Mesodermal cell (in vitro differentiated cells): ENCODE measurements around the gene ADGRD2.

Experiments used
- H3K27ac ChIP-seq: 2 replicates; pipeline ENCODE4 v1.7.0; 2013; ENCODE audit warnings: mild to moderate bottlenecking, low read depth, low read length, moderate library complexity; ENCODE audit not compliant: severe bottlenecking
- H3K36me3 ChIP-seq: 2 replicates; pipeline ENCODE4 v1.7.1; 2013; ENCODE audit warnings: mild to moderate bottlenecking, low read length, moderate library complexity; ENCODE audit not compliant: control insufficient read depth, insufficient read depth
- H3K4me1 ChIP-seq: one replicate; pipeline ENCODE4 v1.7.1; 2013; ENCODE audit warnings: mild to moderate bottlenecking, low read length; ENCODE audit not compliant: insufficient read depth, control insufficient read depth, poor library complexity, severe bottlenecking
- H3K4me3 ChIP-seq: 2 replicates; pipeline ENCODE4 v1.7.0; 2013; ENCODE audit warnings: low read length, control low read depth, mild to moderate bottlenecking; ENCODE audit not compliant: insufficient read depth, poor library complexity, severe bottlenecking; ENCODE audit errors: extremely low read depth
- H3K9me3 ChIP-seq: 2 replicates; pipeline ENCODE4 v1.7.1; 2013; ENCODE audit warnings: mild to moderate bottlenecking, low read length, moderate library complexity; ENCODE audit not compliant: control insufficient read depth
- WGBS, 2 experiments: methylation state at CpG; one replicate each; pipeline ENCODE4 v1.1.5; 2013; ENCODE audit warnings: missing lambda C conversion rate in 2 of 2; ENCODE audit not compliant: insufficient coverage in 2 of 2; 5-methylcytosine and 5-hydroxymethylcytosine counted together

The ADGRD2 gene

DNA sequence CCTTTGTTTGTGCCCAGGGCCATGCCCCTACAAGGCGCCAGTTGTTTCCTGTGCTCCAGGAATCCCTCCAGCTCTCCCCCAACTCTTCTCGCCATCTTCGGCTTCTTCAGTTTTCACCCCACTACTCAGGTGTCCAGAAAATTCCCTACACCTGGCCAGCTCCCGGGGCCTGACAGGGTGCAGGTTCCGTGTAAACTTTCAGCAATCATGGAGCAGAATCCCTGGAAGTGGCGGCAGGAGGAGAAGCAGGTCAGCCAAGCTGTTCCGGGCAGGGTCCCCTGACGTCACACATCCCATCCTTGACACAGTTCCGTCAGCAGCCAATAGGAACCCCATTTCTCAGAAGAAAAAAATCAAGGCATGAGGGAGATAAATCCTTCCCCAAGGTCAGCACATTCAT, 12.2 kb upstream of the ADGRD2 start:
- Histone ChIP-seq H3K36me3 (no peaks in the 10 kb centered on the region), H3K9me3 (no peaks in the 10 kb centered on the region), H3K4me3 (no peak overlapping the region), H3K27ac (no peak overlapping the region), H3K4me1 (no peaks in the 10 kb centered on the region)
- WGBS, 2 experiments: 88 to 90% methylated on average over 6 to 8 of the region's 9 CpGs

DNA sequence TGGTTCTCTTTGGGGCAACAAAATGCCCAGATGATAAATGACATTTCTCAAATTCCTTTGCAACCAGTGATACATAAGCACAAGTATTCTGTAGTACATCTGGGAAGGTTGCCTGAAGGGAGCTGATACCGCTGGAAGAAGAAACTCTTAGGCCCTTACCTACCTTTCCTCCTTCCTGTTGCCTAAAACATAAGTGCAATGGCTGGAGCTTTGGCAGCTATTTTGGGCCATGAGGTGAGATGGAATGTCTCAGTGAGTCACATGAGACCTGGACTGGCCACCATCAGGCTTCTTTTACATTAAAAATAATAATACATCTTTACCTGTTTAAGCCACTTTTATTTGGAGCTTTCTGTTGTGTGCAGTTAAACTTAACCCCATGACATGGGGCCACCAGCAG, 11.2 kb upstream of the ADGRD2 start:
- Histone ChIP-seq H3K4me3 (no peak overlapping the region), H3K36me3 (no peaks in the 10 kb centered on the region)
- WGBS, 2 experiments: no CpG with 5 or more reads among the region's 1 CpG

DNA sequence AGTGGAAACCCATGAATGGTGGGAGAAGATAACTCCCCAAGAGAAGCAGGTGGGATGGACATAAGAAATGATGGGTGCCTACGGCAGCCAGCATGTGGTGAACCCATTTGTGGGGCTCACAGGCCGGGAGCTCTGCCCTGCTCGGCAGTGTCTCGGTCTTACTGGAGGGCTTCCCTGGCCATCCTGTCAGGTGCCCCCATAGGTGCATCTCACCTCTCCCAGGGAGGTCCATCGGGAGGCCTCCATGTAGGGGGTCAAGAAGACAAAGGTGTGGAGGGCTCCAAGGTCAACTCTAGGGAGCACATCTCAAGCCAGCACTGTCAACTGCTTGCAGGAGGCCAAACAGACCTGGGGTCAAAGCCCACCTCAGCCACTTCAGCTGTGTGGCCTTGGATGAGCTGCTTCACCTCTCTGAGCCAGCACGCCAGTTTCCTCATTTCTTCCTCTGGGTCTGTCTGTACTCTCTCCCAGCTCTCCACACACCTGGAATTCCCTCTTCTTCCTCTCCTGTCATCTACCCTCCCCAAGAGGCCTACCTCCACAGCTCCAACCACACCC, 10.5 kb upstream of the ADGRD2 start:
- Histone ChIP-seq H3K9me3 (no peaks in the 10 kb centered on the region), H3K36me3 (no peaks in the 10 kb centered on the region), H3K4me3 (no peak overlapping the region), H3K27ac (no peak overlapping the region), H3K4me1 (no peaks in the 10 kb centered on the region)
- WGBS, 2 experiments: 90 to 98% methylated on average over 5 to 6 of the region's 6 CpGs

More for the DNA sequence above, 11.2 kb upstream of the ADGRD2 start:
- Histone ChIP-seq H3K27ac (no peak overlapping the region), H3K9me3 (no peaks in the 10 kb centered on the region), H3K4me1 (no peaks in the 10 kb centered on the region)

DNA sequence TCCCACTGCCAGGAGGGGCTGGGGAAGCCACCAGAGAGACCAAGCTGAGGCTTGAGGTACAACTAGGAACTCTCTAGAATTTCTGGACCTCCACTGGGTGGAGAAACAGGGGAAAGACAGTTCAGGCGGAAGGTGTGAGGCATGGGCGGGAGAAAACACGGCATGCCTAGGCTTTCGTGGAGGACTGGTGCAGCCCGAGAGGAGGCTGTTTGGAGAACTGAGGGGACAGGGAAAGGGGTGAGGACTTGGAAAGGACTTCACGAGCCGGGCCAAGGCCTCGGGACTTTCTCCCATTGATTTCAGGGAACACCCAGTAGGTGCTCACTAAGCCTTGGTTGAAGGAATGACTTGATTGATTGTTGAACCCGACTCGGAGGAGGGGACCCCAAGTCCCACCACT, 9.5 kb upstream of the ADGRD2 start:
- H3K27ac ChIP-seq: no peak overlapping the region
- WGBS, 2 experiments: 82 to 91% methylated on average over 8 to 10 of the region's 10 CpGs
- no peaks in the 10 kb centered on the region for H3K36me3 ChIP-seq
- no peaks in the 10 kb centered on the region for H3K4me1 ChIP-seq
- H3K4me3 ChIP-seq: no peak overlapping the region
- no peaks in the 10 kb centered on the region for H3K9me3 ChIP-seq

DNA sequence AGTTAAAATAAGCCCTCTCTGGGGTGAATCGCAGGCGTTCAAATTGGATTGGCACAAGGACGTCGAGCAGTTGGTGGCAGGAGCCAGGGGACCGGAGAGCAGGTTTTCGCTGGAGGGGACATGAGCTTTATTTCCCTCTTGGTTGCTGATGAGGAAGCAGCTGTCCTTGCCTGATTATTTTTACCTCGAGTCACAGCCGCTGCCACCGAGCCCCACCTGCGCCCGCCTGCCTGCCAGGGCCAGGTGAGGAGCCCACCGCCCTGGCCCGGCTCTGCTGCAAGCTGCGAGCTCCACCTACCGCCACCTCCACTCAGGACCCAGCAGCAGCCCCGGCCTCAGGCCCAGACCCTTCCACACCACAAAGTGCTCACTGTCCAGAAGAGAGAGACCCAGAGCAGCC, 9.0 kb upstream of the ADGRD2 start:
- H3K27ac ChIP-seq: no peak overlapping the region
- no peaks in the 10 kb centered on the region for H3K9me3 ChIP-seq
- no peaks in the 10 kb centered on the region for H3K36me3 ChIP-seq
- 92 to 97% methylated on average over 11 to 12 of the region's 16 CpGs for WGBS, 2 experiments
- H3K4me3 ChIP-seq: no peak overlapping the region
- no peaks in the 10 kb centered on the region for H3K4me1 ChIP-seq

DNA sequence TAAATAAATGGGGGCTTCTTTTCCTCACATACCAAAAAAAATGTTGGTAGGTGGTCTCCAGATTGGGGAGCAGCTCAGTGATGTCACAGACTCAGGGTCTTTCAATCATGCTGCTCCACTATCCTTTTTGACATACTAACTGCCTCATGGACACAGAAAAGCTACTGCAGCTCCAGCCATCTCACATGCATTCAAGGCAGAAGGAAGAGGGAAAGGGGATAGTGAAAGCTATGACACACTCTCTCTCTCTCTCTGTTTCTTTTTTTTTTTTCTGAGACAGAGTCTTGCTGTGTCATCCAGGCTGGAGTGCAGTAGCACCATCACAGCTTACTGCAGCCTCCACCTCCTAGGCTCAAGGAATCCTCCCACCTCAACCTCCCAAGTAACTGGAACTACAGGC, 7.9 kb upstream of the ADGRD2 start:
- no peaks in the 10 kb centered on the region for H3K36me3 ChIP-seq
- no peaks in the 10 kb centered on the region for H3K9me3 ChIP-seq
- H3K4me3 ChIP-seq: no peak overlapping the region
- H3K4me1 ChIP-seq: no peaks in the 10 kb centered on the region
- no peak overlapping the region for H3K27ac ChIP-seq

DNA sequence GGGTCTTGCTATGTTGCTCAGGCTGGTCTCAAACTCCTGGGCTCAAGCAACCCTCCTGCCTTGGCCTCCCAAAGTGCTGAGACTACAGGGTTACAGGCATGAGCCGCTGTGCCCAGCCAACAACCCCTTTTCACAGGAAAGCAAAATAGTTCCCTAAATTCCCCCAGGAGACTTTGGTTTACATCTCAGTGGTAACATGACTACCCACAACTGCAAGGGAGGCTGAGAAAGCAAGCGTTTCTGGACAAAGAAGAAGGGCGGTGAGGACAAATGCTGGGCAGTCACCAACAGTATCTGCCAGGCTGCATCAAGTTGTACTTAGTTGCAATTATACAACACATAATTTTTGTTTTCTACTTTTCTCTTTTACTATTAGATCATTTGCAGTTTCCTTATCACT, 7.4 kb upstream of the ADGRD2 start:
- Histone ChIP-seq H3K36me3 (no peaks in the 10 kb centered on the region), H3K4me1 (no peaks in the 10 kb centered on the region), H3K9me3 (no peaks in the 10 kb centered on the region), H3K27ac (no peak overlapping the region), H3K4me3 (no peak overlapping the region)
- WGBS, 2 experiments: 88 to 100% methylated on average over 2 to 3 of the region's 3 CpGs

DNA sequence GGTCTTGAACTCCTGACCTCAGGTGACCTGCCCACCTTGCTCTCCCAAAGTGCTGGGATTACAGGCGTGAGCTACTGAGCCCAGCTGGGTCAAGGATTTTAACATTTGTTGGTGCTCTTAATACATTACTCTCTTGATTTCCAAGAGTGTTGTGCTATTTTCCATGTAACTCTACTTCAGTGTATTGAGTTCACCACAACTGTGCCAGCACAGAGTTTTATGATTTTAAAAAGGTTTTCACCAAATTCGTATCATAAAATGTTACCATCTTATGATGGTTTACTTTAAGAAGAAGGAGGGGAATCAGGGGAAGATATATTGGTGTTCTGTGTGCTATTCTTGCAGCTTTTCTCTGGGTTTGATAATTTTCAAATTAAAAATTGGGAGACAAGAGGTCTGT, 6.6 kb upstream of the ADGRD2 start:
- Histone ChIP-seq H3K4me3 (no peak overlapping the region), H3K36me3 (no peaks in the 10 kb centered on the region), H3K4me1 (no peaks in the 10 kb centered on the region), H3K27ac (no peak overlapping the region), H3K9me3 (no peaks in the 10 kb centered on the region)
- WGBS, 2 experiments: 100% methylated on average over 1 of the region's 2 CpGs; no CpG with 5 or more reads in 1 of the 2 experiments

DNA sequence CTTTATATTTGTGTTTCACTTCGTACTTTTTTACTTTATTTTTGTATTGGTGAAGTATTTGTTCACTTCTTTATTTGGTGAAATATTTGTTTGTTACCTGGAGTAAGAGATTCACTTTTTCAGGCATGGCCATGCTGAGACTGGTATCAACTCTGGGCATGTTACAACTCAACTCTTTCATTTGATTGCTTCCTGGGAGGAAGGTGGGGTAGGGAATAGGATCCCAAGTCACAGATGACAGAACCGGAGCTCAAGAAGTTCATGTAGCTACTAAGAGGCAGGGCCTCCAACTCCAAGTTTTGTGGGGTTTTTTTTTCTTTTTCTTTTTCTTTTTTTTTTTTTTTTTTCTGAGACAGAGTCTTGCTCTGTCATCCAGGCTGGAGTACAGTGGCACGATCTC, 6.1 kb upstream of the ADGRD2 start:
- H3K27ac ChIP-seq: no peak overlapping the region
- no CpG with 5 or more reads among the region's 3 CpGs for WGBS, 2 experiments
- no peak overlapping the region for H3K4me3 ChIP-seq
- H3K36me3 ChIP-seq: no peaks in the 10 kb centered on the region
- H3K4me1 ChIP-seq: no peaks in the 10 kb centered on the region
- no peaks in the 10 kb centered on the region for H3K9me3 ChIP-seq

DNA sequence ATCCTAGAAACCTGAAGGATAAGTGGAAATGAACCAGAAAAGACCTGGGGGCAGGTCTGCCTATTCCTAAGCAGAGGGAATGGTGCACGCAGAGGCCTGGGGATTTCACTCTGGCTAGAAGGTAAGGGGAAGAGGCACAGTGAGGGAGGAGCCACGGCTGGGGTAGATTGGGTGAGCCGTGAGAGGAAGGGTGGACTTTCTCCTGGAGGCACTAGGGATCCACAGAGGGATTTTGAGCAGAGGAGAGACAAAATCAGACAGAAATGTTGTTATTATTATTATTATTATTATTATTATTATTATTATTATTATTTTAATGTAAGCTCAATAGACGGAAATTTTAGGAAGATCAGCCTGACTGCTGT, 3.0 kb upstream of the ADGRD2 start:
- H3K9me3 ChIP-seq: no peaks in the 10 kb centered on the region
- 75 to 81% methylated on average over 1 to 3 of the region's 4 CpGs for WGBS, 2 experiments
- peaks cover 6% of the 10 kb centered on the region for H3K4me1 ChIP-seq
- no peak overlapping the region for H3K27ac ChIP-seq
- H3K36me3 ChIP-seq: no peaks in the 10 kb centered on the region
- no peak overlapping the region for H3K4me3 ChIP-seq

DNA sequence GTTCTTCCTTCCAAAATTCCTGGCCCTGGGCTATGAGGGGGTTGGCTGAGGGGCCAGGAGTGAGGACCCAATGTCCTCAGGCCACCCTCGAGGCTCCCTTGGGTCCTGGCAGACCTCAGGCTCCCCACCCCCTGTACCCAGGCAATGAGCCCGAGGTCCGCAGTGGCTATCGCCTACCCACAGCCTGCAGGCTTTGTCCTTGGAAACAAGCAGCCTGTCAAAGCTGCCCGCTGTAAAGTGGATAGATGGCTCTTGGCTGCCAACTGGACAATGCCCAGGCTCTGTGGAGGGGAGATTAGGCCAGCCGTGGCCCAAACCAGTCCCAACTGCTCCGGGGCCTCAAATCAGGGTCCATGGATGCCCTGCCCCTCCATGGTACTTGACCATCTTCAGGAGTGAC, 2.2 kb upstream of the ADGRD2 start:
- WGBS, 2 experiments: 97 to 98% methylated on average over 3 to 7 of the region's 7 CpGs
- Histone ChIP-seq H3K36me3 (no peaks in the 10 kb centered on the region), H3K4me3 (no peak overlapping the region), H3K27ac (no peak overlapping the region), H3K9me3 (no peaks in the 10 kb centered on the region), H3K4me1 (peaks cover 6% of the 10 kb centered on the region)
